ENCODE measurements around the gene GP9. TPM values are rescaled to one million over a fixed set of nuclear protein-coding genes. Genes with fewer than 3 reads are reported as not detected.
A peak's percentile ranks its signal among the peaks of the same experiment; 100 is the strongest.

GP9 gene
- total RNA-seq, 4 donors from 2014 or later, result 0.64 to 1.2 TPM; not detected in 2

DNA sequence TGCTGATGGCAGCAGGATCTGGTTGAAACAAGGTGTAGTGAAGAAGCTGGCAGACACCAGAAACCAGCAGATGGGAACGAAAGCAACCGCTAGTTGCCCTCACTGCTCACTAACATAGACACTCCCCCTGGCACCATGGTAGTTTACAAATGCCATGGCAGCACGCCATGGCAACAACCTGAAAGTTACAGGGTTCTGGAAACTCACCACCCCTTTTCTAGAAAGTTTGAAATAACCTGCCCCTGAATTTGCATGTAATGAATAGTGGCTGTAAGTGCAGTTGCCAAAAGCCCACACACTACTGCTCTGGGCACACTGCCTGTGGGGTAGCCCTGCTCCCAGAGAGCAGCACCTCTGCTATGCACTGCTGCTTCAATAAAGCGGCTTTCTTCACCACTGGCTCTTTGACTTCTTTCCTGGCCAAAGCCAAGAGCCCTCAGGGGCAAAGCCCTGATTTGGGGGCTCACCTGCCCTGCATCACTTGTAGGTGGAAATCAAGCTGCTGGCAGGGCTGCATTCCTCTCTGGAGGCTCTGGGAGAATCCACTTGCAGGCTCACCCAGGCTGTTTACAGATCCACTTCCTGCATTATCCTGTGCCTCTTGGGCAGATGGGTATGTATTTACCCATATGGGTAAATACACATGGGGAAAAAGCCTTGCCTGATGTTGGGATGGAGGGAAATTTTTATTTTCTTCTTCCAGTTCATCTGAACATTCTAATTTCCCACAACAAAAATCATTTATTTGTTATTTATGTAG is 2.0 kb upstream of the GP9 start:
- 43% methylated on average over 4 of the region's 4 CpGs; no CpG with 5 or more reads in 1 of the 2 donors for WGBS, 2 donors (ENCODE audit: low coverage in 1 of 2)
- in situ Hi-C loops (cut with MboI; ENCODE audit: low pct_ligation_motif_present in 1 of 4, low pct_unique_long_range_greater_than_20kb in 1 of 4, low sequenced_read_pairs in 3 of 4), result loop anchor here in 1 of 4 donors (10.0 kb wide), 1 partner anchor 186 kb away; the partner anchor contains the start of gene COPG1
- TF ChIP-seq POLR2AphosphoS5 (IDR thresholded peaks at IDR 0.05) (no peak), EP300 (IDR thresholded peaks at IDR 0.05; ENCODE audit: low read depth) (no peak), POLR2A (IDR thresholded peaks at IDR 0.05) (no peak), CTCF (IDR thresholded peaks at IDR 0.05) (no peak)
- DNase-seq, result peak; percentile 73
- intact Hi-C loops (cut with DNase I; ENCODE audit: low total_unique reads), result loop anchor here (10.0 kb wide), 1 partner anchor 186 kb away; the partner anchor contains the start of gene COPG1
- Histone ChIP-seq H3K4me1 (peaks cover 15 to 69% (median 46%) of the 10 kb centered on the region in 4 donors), H3K9me3 (no peaks in the 10 kb centered on the region), H3K27me3 (no peaks in the 10 kb centered on the region), H3K4me3 (no peak overlapping the region), H3K27ac (peak overlapping the region; percentile 54 to 86 (median 76)), H3K36me3 (no peaks in the 10 kb centered on the region)

GRCh38 chr3:129059311-129059958 is 1.1 kb upstream of the GP9 start:
- Histone ChIP-seq H3K4me1 (peaks cover 12 to 69% (median 43%) of the 10 kb centered on the region in 4 donors), H3K4me3 (no peak overlapping the region), H3K27ac (peak overlapping the region; percentile 54 to 86 (median 76)), H3K36me3 (no peaks in the 10 kb centered on the region), H3K27me3 (no peaks in the 10 kb centered on the region), H3K9me3 (no peaks in the 10 kb centered on the region)
- 84 to 87% methylated on average over 6 to 11 of the region's 11 CpGs for WGBS, 2 donors (ENCODE audit: low coverage in 1 of 2)
- TF ChIP-seq POLR2A (IDR thresholded peaks at IDR 0.05) (no peak), POLR2AphosphoS5 (IDR thresholded peaks at IDR 0.05) (no peak), EP300 (IDR thresholded peaks at IDR 0.05; ENCODE audit: low read depth) (no peak), CTCF (IDR thresholded peaks at IDR 0.05) (no peak)
- DNase-seq, result no peak
- intact Hi-C loops (cut with DNase I; ENCODE audit: low total_unique reads) (loop anchor here (10.0 kb wide), 1 partner anchor 185 kb away; the partner anchor contains the start of gene COPG1), in situ Hi-C loops (cut with MboI; ENCODE audit: low pct_ligation_motif_present in 1 of 4, low pct_unique_long_range_greater_than_20kb in 1 of 4, low sequenced_read_pairs in 3 of 4) (loop anchor here in 1 of 4 donors (10.0 kb wide), 1 partner anchor 185 kb away; the partner anchor contains the start of gene COPG1)

- in situ Hi-C loops (cut with MboI; ENCODE audit: low pct_ligation_motif_present in 1 of 4, low pct_unique_long_range_greater_than_20kb in 1 of 4, low sequenced_read_pairs in 3 of 4) (no loop called here), intact Hi-C loops (cut with DNase I; ENCODE audit: low total_unique reads) (no loop called here)
- no peak for TF ChIP-seq POLR2AphosphoS5 (IDR thresholded peaks at IDR 0.05)
- no peak for TF ChIP-seq POLR2A (IDR thresholded peaks at IDR 0.05)
- no peak for TF ChIP-seq EP300 (IDR thresholded peaks at IDR 0.05; ENCODE audit: low read depth)
- TF ChIP-seq CTCF (IDR thresholded peaks at IDR 0.05), result no peak
- Histone ChIP-seq H3K4me3 (no peak overlapping the region), H3K36me3 (no peaks in the 10 kb centered on the region), H3K9me3 (no peaks in the 10 kb centered on the region), H3K27me3 (no peaks in the 10 kb centered on the region), H3K27ac (peak overlapping the region in 1 of 4 donors; percentile 94), H3K4me1 (peaks cover 12 to 62% (median 40%) of the 10 kb centered on the region in 4 donors)
- no peak for DNase-seq
- WGBS, 2 donors (ENCODE audit: low coverage in 1 of 2), result 95% methylated on average over 16 of the region's 19 CpGs; no CpG with 5 or more reads in 1 of the 2 donors
These were observed 676 bp downstream of the GP9 start for GRCh38 chr3:129061023-129061887.
